Measurements from ENCODE around the gene DNAL1.

DNAL1 gene

DNA sequence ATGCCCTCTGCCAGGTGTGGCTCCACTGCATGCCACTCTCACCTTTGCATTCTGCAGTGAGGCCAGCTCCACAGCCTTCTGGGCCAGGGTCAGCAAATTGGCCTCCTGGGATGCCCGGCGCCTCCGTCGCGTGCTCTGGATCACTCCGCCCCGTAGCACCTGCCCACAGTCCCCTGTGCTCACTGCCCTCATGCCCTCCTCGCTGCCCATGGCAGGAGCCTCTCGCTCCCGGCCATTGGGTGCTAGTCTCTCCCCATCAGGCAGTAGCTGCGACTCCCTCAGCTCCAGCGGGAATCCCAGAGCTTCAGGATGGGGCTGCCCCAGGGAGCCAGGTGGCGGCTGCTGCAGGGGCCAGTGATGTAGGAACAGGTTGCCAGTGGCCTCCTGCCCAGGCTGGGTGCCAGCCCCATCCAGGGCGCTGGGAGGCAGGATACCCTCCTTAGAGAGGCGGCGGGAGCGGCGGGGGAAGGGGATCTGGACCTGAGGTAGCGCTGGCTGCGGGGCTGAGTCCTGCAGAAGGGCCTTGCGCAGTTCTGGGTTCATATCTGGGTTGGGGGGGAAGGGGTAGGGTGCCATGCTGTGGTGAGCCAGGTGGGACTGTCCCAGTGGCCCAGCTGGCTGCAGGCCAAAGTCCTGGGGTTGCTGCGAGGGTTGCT, 93.9 kb downstream of the DNAL1 start:
- no peak for DNase-seq
- in situ Hi-C loops (cut with MboI; ENCODE audit: low pct_unique_long_range_greater_than_20kb, low sequenced_read_pairs): no loop called here

DNA sequence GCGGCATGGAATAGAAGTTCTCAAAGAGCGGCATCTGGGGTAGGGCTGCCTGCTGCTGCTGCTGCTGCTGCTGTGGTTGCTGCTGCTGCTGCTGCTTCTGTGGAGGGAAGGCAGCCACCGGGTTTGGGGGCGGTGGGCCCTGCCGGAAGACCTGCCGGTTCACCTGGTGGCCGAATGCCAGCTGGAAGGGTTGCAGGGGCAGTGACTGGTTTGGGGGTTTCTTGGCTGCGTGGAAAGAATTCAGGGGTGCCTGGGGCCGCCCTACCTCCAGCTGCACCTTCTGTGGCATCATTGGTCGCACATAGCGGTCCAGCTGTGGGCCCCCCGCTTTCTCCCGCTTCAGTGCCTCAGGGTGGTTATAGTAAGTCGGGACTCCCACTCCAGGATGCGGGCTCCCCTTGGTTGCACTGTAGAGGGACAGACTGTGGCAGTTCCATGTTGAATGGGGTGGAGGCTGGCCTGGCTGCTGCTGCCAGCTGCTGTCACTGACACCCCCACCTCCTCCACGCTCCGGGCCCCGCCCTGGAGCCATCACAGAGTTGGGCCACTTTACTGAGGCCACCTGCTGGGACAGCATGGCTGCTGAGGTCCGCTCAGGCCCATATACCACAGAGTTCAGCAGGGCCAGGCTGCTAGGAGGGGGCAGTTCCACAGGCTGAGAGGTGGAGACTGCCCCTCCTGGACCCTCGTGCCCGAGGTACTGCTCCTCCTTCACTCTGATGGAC, 94.5 kb downstream of the DNAL1 start:
- in situ Hi-C loops (cut with MboI; ENCODE audit: low pct_unique_long_range_greater_than_20kb, low sequenced_read_pairs): no loop called here
- no peak for DNase-seq

DNA sequence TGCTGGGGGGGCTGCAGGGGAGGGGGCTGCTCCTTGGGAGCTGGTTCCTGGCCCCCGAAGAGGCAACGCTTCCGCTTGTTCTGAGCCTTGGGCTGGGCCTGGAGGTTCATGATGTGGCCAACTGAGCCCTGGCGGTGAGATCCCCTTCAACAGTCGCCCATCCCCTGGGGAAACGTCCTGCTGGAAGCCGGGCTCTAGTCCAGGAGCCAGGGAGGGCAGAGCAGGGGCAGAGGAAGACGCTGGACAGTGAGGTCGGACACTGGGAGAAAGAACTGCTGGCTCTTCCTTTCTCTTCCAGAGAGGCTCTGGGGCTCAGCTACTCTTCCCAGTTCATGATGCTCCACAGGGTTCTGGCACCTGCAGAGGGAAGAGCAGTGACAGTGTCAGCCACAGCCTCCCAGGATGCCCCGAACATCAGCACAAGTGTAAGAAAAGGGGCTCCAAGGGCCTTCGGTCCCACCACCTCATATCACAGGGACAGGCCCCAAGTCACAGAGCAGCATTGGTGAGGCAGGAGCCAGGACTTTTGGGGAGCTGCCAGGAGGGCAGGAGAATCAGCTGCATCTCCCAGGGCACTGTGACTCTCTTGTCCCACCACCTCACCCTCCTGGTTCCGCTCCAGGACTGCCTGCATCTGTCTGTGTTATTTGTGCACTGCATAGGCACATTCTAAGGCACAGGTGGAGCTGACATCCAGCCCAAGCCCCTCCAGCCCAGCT, 95.3 kb downstream of the DNAL1 start:
- in situ Hi-C loops (cut with MboI; ENCODE audit: low pct_unique_long_range_greater_than_20kb, low sequenced_read_pairs): no loop called here
- DNase-seq: no peak

DNA sequence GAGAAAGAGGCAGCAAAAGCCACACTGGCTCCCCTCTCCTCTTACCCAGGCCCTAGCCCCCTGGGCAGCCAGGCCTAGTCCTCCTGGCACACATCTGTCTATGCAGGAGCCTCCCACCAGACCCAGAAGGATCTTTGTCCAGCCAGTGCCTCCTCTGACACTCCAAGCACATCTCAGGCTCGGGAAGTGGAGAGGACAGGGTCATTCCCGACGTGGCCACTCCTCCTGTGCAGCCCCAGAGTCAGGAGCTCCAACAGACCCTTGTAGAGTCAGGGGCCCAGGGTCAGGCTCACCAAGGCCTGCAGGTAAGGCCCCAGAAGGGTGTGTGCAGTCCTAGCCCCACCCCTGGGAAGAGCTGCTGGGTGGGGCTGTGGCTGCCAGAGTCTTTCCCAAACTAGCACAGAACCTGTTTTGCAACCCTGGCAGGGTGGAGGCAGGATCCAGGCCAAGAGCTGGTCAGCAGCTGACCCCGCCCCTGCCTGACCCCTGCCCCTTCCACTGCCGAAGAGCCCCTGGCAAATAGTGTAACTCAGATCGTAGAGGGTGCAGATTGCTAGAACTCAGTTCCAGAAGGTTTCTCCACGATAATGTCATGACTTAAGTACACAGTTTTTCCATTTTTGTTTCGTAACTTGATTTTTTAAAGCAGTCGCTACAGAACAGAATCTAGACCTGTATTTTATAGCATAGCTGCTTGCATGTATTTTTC, 96.0 kb downstream of the DNAL1 start:
- no peak for DNase-seq
- in situ Hi-C loops (cut with MboI; ENCODE audit: low pct_unique_long_range_greater_than_20kb, low sequenced_read_pairs): no loop called here

DNA sequence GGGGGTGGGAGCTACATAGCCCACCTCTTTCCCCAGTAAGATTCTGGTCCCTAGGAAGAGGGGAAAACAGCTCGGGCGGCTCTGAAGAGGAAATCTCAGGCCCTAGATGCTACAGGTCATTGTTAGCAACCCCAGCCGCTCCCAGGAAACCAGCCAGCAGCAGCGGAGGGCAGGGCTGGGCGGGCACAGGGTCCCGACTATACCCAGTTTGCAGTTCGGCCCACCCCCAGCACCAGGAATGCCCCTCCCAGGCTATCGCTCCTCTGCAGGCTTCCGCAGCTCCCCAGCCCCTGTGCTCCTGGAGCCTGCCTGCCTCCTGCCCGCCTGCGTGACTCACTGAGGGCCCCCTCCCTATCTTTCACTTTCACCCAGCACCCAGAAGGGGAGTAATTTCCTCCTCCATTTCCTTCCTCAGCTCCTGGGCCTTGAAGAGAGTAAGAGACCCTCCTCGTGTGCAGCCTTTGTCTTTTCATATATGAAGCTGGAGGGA, 96.6 kb downstream of the DNAL1 start:
- peak; percentile 97 for DNase-seq
- in situ Hi-C loops (cut with MboI; ENCODE audit: low pct_unique_long_range_greater_than_20kb, low sequenced_read_pairs): no loop called here

DNA sequence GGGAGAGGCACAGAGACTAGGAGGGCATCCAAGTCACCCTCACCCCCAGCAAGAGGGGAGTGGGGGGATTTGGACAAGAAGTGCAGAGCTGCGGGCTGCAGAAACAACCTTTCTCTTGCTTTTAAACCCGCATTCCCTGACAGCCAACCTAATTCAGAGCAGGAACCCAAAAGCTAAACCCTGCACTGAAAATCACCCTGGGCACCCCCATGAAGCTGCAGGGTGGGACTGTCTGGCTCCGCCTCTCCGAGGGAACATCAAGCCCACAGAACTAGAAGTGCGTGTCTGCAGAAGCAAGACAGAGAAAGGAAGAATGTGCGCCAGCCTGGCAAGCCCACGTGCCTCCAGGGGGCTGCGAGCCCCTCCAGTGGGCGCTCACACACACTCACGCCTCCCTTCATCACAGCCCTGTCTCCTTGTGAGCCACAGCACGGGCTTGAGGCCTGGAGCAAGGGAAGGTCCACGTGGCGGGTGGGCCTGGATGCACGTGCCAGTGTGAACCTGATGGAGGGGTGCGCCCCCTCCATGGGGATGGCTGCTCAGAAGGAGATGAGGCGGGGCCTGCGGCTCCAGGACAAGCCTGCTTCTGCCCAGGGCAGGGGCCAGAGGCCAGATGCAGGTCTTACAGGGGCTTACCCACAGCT, 97.2 kb downstream of the DNAL1 start:
- in situ Hi-C loops (cut with MboI; ENCODE audit: low pct_unique_long_range_greater_than_20kb, low sequenced_read_pairs): no loop called here
- DNase-seq: peak; percentile 86

DNA sequence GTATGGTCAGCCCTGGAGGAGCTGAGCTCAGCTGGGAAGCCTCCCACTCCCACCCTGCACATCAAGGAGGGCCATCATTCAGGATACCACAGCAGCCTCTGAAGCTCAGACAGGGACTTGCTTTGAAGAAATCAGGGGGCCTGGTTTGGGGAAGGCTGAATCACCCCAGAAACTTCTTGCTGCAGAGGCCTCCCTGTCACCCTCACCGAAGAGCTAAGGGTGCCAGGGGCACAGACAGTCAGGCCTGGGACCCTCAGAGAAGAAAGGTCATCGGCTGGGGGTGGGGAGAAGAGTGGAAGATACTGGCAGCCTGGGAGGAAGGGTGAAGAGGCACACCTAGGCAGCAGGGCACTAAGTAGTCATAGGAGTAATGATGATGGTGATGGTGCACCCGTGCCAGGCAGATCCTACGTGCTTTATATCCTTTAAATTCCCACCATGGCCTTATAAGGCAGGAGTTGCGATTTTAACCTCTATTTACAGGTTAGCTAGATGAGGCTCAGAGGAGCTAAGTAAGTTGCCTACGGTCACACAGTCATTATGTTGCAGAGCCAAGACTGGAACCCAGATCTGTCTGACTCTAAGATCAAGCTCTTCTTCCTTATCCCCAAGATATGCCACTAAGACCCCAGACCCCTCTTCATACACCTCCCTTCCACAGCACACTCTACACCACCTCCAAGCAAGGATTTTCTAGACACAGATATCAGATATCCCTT, 97.9 kb downstream of the DNAL1 start:
- no peak for DNase-seq
- in situ Hi-C loops (cut with MboI; ENCODE audit: low pct_unique_long_range_greater_than_20kb, low sequenced_read_pairs): no loop called here

DNA sequence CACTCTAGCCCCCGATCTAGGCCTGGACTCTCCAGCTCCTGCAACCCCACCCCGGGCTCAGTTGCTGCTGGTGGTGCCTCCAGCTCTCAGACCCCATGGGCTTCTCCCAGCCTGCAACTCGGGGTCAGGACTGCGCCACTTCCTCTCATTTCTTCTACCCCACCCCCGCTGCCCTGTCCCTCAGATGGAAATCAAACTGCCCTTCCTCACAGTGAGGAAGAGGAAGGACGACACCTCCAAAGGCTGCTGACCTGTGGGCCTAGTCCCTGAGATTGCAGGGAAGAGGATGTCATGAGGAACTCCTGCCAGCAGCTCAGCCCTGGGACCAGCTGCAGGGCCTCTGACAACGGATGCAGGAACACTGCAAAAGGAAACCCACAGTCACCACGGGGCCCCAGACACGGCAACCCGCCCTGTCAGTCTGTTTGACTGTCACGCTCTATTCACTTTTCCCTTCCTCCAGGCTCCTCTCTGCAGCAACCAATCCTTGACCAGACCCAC, 98.7 kb downstream of the DNAL1 start:
- in situ Hi-C loops (cut with MboI; ENCODE audit: low pct_unique_long_range_greater_than_20kb, low sequenced_read_pairs): no loop called here
- DNase-seq: peak; percentile 98

DNA sequence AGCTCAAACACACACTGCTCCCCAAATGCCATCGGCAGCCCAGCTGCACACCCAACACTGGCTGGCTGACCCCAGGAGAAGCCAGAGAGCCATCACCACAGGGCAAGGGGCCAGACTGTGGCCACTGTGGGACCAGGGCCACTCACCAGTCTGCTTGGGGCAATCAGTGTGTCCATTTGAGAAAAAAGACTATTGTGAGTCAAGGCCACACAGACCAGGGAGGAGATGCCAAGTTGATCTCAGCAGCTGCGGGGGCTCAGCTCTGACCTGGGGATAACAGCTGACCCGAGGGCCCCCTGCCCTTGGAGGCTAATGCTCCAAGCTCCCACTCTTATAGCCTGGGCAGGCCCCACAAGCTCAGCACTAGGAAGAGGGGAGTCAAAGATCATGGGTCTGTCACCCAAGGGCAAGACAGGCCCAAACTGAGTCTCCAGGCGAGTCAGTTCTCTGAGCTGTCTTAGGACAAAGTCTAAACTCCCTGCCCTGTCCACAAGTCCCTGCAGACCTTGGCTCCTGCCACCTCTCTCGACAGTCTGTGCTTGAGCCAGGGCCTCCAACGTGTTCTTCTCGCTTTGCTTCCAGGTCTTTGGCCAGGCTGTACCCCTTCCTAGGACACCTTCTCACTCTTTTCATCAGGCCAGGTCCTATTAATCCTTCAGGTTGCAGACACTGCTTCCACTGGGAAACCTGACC, 99.5 kb downstream of the DNAL1 start:
- no peak for DNase-seq
- in situ Hi-C loops (cut with MboI; ENCODE audit: low pct_unique_long_range_greater_than_20kb, low sequenced_read_pairs): no loop called here

DNA sequence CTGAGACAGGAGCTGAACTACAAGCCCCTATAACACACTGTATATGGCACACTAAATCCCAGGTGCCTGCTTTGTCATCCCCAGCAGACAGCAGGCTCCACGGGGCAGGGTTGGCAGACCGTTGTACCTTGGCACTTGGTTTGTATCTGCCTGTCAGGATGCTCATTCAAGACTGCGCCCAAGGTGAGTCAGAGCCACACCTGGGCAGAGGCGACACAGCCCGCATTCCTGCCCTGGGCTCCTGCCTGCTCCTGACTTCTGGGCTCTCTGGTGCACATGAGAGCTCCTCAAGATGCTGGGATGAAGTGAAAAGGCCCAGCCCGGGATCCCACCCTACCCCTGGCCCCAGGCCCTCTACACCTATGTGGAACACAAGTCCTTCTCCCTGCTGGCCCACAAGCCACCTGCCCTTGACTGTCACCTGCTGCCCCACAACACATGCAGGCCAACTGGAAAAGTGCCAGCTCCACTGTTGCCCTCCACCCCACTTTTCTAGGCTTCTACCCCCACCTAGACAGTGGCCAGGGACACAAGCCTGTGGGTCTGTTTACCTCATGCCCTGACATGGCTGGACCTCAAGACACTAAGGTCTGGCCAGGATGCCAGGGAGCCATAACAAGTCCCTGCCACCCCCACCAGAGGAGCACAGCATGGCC, 100.2 kb downstream of the DNAL1 start:
- in situ Hi-C loops (cut with MboI; ENCODE audit: low pct_unique_long_range_greater_than_20kb, low sequenced_read_pairs): no loop called here
- DNase-seq: no peak

DNA sequence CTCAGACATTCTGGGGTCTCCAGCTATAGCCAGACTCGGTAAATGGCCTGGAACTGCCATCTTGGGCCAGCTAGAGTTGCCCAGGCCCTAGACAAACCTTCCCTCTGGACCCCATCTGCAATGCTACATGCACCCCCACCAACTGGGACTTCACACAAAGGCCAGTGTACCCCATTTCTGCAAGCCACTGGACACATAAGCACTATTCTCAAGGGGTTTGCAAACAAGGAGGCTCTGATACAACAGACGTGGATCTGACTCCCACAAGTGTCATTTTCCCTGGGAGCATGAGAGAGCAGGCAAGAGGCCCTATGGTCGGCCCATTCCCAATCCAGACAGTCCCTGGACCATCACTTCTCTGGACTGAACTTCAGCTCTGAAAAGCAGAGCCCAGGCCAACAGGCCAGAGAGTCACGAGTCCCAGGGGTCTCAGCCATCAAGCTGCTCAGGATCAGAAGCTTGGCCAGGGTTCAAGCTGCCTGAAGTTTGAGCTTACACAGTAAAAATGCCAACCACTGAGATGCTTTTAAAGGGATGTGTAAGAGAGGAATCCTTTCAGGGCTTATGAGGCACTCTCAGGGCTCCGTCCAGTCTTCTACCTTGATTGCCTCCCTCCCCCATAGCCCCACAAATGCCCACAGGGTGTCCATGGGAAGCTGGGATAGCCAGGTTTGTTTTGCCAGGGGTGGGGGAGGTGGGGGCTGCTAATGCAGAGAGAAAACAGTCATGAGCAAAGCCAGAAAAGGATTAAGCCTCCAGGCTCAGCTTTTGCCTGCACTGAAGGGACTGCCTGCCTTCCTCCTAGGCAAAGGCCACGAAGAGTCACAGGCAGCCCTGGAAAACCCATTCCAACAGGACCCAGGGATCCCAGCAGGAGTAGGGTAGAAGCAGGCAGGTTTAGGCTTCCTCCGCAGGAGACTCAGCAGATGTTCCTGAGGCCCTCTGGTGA, 101.1 kb downstream of the DNAL1 start:
- in situ Hi-C loops (cut with MboI; ENCODE audit: low pct_unique_long_range_greater_than_20kb, low sequenced_read_pairs): no loop called here
- no peak for DNase-seq

DNA sequence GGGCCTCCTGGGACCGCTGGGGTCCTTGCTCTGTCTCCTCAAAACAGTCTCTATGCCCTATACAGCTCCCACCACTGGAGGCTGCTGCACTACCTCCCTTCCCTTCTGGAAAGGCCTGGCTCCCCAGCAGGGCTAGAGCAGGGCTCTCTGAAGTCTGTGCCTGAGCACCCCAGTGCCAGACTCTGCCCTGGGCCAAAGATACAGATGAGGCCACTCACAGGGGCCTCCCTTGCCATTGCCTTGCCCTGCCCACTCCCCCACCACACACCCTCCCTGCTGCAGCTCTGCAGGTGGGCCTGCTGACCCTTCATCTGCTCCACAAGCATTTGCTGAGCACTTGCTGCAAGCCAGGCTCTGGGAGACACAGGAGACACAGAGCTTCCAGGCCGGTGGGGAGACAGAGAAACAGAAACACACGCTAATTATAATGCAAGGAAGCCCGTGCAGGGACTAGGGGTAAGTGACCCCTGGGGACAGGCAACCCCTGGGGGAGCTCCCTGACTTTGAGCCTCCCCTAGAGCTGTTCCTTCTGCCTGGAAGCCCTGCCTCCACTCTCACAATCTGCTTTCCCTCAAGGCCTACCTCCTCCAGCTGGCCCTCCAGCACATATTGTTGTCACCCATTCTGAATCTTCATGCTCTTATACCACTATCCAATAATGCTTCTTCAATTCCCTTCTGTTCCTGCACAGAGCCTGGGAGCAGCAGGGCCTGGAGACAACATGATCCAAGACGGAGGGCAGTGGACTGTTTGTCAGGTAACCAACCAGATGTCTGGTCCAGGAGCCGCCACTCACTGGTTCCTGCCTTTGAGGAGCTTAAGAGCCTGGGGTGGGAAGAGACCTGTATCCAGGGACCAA, 102.0 kb downstream of the DNAL1 start:
- no peak for DNase-seq
- in situ Hi-C loops (cut with MboI; ENCODE audit: low pct_unique_long_range_greater_than_20kb, low sequenced_read_pairs): no loop called here

DNA sequence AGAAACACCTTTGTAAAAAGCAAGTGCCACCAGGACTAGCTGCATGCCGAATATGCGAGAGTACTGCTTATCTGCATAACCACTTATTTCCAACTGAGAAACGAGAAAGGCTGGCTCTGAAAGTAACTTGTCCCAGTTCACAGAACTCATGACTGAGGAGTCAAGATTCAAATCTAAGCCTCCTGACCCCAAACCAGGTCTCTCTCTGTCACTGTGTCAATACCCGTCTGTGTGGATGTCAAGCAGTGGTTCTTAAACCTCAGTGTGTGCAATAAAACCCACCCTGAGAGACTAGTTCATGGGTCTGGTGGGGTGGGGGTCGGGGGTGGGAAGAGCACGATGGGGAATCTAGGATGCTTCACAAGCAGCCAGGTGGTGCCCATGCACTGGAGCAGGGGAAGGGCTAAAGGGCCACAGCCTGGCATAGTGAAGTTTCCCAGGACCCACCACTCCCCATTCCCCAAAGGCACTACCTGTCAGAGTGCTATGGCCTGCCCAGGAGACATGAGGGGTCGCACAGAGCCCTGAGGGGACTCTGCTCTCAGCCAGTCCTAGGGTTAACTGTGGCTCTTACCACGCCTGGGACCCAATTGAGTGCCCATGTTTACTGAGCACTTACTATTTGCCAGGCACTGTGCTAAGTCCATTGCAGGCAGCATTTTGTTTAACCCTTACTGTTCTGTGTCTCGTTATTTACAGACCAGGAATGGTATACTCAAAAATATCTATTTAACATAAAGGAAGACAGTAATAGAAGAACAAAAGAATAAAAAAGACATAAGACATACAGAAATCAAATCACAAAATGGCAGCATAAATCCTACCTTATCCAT, 102.8 kb downstream of the DNAL1 start:
- in situ Hi-C loops (cut with MboI; ENCODE audit: low pct_unique_long_range_greater_than_20kb, low sequenced_read_pairs): no loop called here

DNA sequence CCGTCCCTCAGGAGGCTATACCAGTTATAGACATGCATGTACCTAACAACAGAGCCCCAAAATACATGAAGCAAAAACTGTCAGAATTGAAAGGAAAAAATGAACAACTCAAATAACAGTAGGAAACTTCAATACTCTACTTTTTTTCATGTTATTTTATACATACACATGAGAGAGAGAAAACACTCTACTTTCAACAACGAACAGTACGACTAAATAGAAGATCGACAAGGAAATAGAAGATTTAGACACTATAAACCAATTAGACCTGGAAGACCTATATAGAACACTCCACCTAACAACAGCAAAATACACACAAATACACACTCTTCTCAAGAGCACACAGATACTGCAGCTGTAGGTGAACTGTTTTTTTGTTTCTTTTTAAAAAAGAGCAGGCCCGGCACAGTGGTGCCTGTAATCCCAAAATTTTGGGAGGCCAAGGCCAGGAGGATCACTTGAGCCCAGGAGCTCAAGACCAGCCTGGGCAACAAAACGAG, 104.1 kb downstream of the DNAL1 start:
- DNase-seq: no peak
- in situ Hi-C loops (cut with MboI; ENCODE audit: low pct_unique_long_range_greater_than_20kb, low sequenced_read_pairs): no loop called here

More for the DNA sequence above, 102.8 kb downstream of the DNAL1 start:
- DNase-seq: no peak
